Esophagus squamous epithelium (tissue), 4 donors: ENCODE data around the gene RIOK1.

ENCODE experiments used
- POLR2A ChIP-seq, 4 donors: fragments of 450-650 bp; IDR thresholded peaks; one replicate each; pipeline ENCODE4 v1.6.1; 2017; ENCODE audit warnings: antibody characterized with exemption in 4 of 4, mild to moderate bottlenecking in 4 of 4, moderate library complexity in 3 of 4
- TF ChIP-seq, protein P1 (sequence below), 6 experiments: fragments of 450-650 bp in 4 of 6; fragments of 200-600 bp in 2 of 6; sonication (generic) in 2 of 6; IDR thresholded peaks; one replicate each; pipeline ENCODE4 v1.5.1; 2016 to 2019; ENCODE audit warnings: antibody characterized with exemption in 6 of 6, mild to moderate bottlenecking in 4 of 6, moderate library complexity in 4 of 6

GRCh38 chr6:7426447-7427169 lies 37.0 kb downstream of the RIOK1 start:
- TF ChIP-seq, protein P1, sequence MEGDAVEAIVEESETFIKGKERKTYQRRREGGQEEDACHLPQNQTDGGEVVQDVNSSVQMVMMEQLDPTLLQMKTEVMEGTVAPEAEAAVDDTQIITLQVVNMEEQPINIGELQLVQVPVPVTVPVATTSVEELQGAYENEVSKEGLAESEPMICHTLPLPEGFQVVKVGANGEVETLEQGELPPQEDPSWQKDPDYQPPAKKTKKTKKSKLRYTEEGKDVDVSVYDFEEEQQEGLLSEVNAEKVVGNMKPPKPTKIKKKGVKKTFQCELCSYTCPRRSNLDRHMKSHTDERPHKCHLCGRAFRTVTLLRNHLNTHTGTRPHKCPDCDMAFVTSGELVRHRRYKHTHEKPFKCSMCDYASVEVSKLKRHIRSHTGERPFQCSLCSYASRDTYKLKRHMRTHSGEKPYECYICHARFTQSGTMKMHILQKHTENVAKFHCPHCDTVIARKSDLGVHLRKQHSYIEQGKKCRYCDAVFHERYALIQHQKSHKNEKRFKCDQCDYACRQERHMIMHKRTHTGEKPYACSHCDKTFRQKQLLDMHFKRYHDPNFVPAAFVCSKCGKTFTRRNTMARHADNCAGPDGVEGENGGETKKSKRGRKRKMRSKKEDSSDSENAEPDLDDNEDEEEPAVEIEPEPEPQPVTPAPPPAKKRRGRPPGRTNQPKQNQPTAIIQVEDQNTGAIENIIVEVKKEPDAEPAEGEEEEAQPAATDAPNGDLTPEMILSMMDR (IDR thresholded peaks at IDR 0.05), result no peak
- TF ChIP-seq POLR2A (IDR thresholded peaks at IDR 0.05), result peak in 2 of 4 donors; percentile 47 to 50
